ENCODE measurements around the gene IRAK3. TPM values are rescaled to one million over a fixed set of nuclear protein-coding genes. Genes with fewer than 3 reads are reported as not detected.

IRAK3 gene
- total and polyA plus RNA-seq, 2 experiments from 2014 or later: 0.53 to 1.8 TPM

DNA sequence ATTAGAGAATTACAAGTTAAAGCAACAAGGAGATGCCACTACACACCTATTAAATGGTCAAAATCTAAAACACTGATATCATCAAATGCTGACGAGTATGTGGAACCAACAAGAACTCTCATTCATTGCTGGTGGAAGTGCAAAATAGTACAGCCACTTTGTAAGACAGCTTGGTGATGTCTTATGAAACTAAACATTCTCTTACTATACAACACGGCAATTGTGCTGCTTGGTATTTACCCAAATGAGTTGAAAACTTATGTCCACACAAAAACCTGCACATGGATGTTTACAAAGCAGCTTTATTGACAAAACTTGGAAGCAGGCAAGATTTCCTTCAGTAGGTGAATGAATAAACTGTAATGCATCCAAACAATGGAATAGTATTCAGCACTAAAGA, 22.5 kb upstream of the IRAK3 start:
- Histone ChIP-seq H3K79me2 (replicated peaks; ENCODE audit: insufficient read depth) (peaks cover 70% of the 10 kb centered on the region), H3K4me3 (no peak overlapping the region), H3K27me3 (ENCODE audit: insufficient read depth) (no peaks in the 10 kb centered on the region), H2AFZ (no peak overlapping the region), H3F3A (replicated peaks; ENCODE audit: low read depth) (no peaks in the 10 kb centered on the region; the same call in 1 of the 2 replicates), H4K20me1 (replicated peaks; ENCODE audit: insufficient read depth) (no peaks in the 10 kb centered on the region), H3K27ac (ENCODE audit: low read depth) (no peak overlapping the region), H3K4me2 (no peak overlapping the region), H3K9me2 (ENCODE audit: insufficient read depth) (no peaks in the 10 kb centered on the region), H3K36me3 (ENCODE audit: insufficient read depth) (no peaks in the 10 kb centered on the region), H3K4me1 (ENCODE audit: insufficient read depth) (no peaks in the 10 kb centered on the region; the same call in 1 of the 2 replicates)
- ATAC-seq: no peak
- Mint-ChIP-seq H3K4me3 (no peak overlapping the region), H3K9me3 (peaks cover 14% of the 10 kb centered on the region; the same call in 2 of the 3 replicates), H3K27me3 (ENCODE audit: insufficient read depth, low read depth, poor library complexity) (peaks cover 1% of the 10 kb centered on the region), H3K36me3 (ENCODE audit: low read depth) (peaks cover 20% of the 10 kb centered on the region), H3K27ac (no peak overlapping the region), H3K4me1 (peaks cover 10% of the 10 kb centered on the region; the same call in 2 of the 3 replicates)
- no peak for DNase-seq (ENCODE audit: low spot score)
- TF ChIP-seq EZH2 (IDR thresholded peaks at IDR 0.05; ENCODE audit: low read depth, unreplicated experiment) (no peak), JUNB (IDR thresholded peaks at IDR 0.05; ENCODE audit: unreplicated experiment) (no peak), POLR2AphosphoS5 (IDR thresholded peaks at IDR 0.05; ENCODE audit: low read depth) (no peak), EZH2phosphoT487 (IDR thresholded peaks at IDR 0.05; ENCODE audit: unreplicated experiment) (no peak), NANOG (IDR thresholded peaks at IDR 0.05; ENCODE audit: borderline replicate concordance) (no peak), ZNF114 (CRISPR knock-in tag; IDR thresholded peaks at IDR 0.05) (no peak), ZNF331 (CRISPR knock-in tag; IDR thresholded peaks at IDR 0.05; ENCODE audit: low read depth) (no peak), STAT1 (IDR thresholded peaks at IDR 0.05; ENCODE audit: unreplicated experiment) (no peak), CREB1 (CRISPR knock-in tag; IDR thresholded peaks at IDR 0.05; ENCODE audit: low read depth) (no peak)
- TF ChIP-seq, protein P1, sequence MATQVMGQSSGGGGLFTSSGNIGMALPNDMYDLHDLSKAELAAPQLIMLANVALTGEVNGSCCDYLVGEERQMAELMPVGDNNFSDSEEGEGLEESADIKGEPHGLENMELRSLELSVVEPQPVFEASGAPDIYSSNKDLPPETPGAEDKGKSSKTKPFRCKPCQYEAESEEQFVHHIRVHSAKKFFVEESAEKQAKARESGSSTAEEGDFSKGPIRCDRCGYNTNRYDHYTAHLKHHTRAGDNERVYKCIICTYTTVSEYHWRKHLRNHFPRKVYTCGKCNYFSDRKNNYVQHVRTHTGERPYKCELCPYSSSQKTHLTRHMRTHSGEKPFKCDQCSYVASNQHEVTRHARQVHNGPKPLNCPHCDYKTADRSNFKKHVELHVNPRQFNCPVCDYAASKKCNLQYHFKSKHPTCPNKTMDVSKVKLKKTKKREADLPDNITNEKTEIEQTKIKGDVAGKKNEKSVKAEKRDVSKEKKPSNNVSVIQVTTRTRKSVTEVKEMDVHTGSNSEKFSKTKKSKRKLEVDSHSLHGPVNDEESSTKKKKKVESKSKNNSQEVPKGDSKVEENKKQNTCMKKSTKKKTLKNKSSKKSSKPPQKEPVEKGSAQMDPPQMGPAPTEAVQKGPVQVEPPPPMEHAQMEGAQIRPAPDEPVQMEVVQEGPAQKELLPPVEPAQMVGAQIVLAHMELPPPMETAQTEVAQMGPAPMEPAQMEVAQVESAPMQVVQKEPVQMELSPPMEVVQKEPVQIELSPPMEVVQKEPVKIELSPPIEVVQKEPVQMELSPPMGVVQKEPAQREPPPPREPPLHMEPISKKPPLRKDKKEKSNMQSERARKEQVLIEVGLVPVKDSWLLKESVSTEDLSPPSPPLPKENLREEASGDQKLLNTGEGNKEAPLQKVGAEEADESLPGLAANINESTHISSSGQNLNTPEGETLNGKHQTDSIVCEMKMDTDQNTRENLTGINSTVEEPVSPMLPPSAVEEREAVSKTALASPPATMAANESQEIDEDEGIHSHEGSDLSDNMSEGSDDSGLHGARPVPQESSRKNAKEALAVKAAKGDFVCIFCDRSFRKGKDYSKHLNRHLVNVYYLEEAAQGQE (IDR thresholded peaks at IDR 0.05; ENCODE audit: unreplicated experiment): no peak
- TF ChIP-seq, protein P2, sequence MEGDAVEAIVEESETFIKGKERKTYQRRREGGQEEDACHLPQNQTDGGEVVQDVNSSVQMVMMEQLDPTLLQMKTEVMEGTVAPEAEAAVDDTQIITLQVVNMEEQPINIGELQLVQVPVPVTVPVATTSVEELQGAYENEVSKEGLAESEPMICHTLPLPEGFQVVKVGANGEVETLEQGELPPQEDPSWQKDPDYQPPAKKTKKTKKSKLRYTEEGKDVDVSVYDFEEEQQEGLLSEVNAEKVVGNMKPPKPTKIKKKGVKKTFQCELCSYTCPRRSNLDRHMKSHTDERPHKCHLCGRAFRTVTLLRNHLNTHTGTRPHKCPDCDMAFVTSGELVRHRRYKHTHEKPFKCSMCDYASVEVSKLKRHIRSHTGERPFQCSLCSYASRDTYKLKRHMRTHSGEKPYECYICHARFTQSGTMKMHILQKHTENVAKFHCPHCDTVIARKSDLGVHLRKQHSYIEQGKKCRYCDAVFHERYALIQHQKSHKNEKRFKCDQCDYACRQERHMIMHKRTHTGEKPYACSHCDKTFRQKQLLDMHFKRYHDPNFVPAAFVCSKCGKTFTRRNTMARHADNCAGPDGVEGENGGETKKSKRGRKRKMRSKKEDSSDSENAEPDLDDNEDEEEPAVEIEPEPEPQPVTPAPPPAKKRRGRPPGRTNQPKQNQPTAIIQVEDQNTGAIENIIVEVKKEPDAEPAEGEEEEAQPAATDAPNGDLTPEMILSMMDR (conservative IDR thresholded peaks at IDR 0.05; ENCODE audit: low read depth in 2 of 2): no peak
- TF ChIP-seq, protein P3, sequence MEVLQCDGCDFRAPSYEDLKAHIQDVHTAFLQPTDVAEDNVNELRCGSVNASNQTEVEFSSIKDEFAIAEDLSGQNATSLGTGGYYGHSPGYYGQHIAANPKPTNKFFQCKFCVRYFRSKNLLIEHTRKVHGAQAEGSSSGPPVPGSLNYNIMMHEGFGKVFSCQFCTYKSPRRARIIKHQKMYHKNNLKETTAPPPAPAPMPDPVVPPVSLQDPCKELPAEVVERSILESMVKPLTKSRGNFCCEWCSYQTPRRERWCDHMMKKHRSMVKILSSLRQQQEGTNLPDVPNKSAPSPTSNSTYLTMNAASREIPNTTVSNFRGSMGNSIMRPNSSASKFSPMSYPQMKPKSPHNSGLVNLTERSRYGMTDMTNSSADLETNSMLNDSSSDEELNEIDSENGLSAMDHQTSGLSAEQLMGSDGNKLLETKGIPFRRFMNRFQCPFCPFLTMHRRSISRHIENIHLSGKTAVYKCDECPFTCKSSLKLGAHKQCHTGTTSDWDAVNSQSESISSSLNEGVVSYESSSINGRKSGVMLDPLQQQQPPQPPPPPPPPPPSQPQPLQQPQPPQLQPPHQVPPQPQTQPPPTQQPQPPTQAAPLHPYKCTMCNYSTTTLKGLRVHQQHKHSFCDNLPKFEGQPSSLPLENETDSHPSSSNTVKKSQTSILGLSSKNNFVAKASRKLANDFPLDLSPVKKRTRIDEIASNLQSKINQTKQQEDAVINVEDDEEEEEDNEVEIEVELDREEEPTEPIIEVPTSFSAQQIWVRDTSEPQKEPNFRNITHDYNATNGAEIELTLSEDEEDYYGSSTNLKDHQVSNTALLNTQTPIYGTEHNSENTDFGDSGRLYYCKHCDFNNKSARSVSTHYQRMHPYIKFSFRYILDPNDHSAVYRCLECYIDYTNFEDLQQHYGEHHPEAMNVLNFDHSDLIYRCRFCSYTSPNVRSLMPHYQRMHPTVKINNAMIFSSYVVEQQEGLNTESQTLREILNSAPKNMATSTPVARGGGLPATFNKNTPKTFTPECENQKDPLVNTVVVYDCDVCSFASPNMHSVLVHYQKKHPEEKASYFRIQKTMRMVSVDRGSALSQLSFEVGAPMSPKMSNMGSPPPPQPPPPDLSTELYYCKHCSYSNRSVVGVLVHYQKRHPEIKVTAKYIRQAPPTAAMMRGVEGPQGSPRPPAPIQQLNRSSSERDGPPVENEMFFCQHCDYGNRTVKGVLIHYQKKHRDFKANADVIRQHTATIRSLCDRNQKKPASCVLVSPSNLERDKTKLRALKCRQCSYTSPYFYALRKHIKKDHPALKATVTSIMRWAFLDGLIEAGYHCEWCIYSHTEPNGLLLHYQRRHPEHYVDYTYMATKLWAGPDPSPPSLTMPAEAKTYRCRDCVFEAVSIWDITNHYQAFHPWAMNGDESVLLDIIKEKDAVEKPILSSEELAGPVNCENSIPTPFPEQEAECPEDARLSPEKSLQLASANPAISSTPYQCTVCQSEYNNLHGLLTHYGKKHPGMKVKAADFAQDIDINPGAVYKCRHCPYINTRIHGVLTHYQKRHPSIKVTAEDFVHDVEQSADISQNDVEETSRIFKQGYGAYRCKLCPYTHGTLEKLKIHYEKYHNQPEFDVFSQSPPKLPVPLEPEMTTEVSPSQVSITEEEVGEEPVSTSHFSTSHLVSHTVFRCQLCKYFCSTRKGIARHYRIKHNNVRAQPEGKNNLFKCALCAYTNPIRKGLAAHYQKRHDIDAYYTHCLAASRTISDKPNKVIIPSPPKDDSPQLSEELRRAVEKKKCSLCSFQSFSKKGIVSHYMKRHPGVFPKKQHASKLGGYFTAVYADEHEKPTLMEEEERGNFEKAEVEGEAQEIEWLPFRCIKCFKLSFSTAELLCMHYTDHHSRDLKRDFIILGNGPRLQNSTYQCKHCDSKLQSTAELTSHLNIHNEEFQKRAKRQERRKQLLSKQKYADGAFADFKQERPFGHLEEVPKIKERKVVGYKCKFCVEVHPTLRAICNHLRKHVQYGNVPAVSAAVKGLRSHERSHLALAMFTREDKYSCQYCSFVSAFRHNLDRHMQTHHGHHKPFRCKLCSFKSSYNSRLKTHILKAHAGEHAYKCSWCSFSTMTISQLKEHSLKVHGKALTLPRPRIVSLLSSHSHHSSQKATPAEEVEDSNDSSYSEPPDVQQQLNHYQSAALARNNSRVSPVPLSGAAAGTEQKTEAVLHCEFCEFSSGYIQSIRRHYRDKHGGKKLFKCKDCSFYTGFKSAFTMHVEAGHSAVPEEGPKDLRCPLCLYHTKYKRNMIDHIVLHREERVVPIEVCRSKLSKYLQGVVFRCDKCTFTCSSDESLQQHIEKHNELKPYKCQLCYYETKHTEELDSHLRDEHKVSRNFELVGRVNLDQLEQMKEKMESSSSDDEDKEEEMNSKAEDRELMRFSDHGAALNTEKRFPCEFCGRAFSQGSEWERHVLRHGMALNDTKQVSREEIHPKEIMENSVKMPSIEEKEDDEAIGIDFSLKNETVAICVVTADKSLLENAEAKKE (CRISPR knock-in tag; IDR thresholded peaks at IDR 0.05): no peak
- TF ChIP-seq, protein P4, sequence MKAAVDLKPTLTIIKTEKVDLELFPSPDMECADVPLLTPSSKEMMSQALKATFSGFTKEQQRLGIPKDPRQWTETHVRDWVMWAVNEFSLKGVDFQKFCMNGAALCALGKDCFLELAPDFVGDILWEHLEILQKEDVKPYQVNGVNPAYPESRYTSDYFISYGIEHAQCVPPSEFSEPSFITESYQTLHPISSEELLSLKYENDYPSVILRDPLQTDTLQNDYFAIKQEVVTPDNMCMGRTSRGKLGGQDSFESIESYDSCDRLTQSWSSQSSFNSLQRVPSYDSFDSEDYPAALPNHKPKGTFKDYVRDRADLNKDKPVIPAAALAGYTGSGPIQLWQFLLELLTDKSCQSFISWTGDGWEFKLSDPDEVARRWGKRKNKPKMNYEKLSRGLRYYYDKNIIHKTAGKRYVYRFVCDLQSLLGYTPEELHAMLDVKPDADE (IDR thresholded peaks at IDR 0.05): no peak
